GM18909 (cell line): Measurements from ENCODE around the gene KRT3.

ENCODE experiments used
- ATAC-seq: cut with Tn5 transposase; IDR thresholded peaks from one replicate; pipeline ENCODE4 v1.9.1; 2021; ENCODE audit warnings: mild to moderate bottlenecking; ENCODE audit not compliant: unreplicated experiment, poor library complexity

KRT3 gene

DNA sequence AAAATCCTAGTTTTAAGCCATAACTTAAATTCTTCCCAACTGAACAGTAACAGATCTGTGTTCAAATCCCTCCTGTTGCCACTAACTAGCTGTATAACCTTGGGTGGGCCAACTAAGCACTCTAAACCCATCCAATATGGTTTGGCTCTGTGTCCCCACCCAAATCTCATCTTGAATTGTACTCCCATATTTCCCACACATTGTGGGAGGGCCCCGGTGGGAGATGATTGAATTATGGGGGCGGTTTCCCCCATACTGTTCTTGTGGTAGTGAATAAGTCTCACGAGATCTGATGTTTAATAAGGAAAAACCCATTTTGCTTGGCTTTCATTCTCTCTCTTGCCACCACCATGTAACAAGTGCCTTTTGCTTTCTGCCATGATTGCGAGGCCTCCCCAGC lies 19.2 kb upstream of the KRT3 start:
- ATAC-seq, result no peak

DNA sequence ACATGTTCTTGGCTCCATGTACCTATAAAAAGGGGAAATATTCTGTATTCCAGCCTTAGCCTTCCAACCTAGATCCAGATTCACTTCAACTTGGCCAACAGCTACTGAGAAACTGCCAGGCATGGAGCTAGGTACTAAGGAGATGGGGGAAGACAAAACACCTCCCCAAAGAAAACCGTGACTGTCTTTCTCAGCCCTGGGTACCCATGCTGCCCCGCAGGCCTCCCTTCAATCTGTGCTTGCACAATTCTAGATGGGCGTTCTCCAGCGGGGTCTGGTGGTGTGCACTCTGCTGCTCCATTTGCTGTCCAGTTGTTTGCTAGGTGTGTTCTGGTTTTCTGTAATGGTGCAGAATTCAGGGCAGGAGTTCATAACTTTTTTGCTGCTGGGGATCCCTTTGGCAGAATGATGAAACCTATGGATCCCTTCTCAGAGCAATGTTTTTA lies 18.8 kb upstream of the KRT3 start:
- no peak for ATAC-seq

DNA sequence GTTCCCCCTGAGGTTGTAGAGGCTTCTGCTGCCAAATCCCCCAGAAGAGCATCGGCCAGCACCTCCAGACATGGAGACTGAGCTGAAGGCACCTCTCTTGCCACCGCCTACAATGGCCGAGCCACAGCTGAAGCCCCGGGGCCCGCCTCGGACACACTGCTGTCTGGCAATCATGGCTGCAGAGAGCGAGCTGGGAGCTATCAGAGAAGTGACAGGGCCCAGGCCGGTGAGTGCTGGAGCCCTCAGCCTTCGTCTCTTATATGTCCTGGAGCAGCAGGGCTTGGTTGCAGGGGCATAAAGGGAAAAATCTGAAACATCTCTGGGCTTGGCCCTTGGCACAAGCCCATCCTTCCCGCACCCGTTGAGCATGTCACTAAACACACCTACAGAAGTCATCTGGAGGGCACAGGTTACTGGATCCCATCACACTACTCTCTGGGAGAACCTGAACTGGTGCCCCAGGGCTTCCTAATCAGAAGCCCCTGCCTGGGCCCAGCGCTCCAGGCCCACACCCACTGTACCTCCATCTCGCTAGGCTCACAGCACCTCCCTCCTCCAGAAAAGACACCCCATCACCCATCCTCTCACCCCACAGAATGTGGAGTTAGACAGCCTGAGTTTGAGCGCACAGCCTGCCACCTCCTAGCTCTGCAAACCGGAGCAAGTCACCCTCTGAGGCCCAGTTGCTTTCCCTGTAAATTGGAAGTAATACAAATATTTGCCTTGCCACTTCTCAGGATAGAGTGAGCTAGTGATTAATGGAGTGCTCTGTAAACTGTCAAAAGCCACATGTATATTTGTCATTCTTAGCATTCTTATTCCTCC lies 18.2 kb upstream of the KRT3 start, which contains the start of gene KRT4:
KRT4 (minus strand) TSS at position 232 of the 825 bp plus-strand sequence; CDS start at position 174, 58 bp downstream.
- ATAC-seq, result no peak

DNA sequence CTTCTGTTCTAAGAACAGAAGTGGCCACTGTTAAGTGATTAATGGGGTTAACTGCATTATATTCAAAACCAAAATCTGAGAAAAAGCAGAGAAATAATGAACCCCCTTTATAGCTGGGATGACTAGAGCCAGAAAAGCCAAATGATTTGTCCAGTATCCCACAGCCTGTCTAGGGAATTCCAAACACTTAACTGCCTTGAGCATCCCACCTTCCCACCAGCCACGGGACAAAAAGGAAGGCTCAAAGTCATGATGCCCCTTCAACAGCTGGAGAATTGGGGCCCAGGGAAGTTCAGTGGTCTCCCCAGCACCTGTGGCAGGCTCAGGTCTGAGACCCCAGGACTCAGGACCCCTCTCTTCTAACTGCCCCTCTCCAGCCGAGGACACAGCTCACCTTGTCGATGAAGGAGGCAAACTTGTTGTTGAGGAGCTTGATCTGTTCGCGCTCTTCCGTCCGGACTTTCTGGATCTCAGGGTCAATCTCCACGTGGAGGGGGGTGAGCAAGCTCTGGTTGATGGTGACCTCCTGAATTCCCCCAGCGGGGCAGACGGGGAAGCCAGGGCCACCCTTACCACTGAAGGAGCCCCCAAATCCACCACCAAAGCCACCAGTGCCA lies 17.4 kb upstream of the KRT3 start:
- ATAC-seq, result no peak

DNA sequence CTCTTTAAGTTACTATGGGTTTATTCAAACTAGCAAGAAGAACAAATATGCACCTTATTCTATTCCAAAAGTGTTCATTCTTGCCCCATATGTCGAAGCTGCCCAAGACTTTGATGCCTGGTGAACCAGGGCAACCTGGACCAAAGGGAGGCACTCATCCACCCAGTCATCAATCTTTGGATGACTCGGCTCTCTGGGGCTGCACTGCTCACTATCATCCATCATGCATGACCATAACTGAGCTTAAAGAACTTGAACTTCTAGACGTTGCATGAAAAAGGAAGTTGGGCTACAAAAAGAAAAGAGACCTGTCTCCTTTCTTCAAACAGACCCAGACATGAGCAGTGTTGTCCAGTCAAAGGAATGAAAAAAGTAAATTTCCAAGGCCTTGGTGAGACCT lies 16.8 kb upstream of the KRT3 start:
- ATAC-seq, result no peak

DNA sequence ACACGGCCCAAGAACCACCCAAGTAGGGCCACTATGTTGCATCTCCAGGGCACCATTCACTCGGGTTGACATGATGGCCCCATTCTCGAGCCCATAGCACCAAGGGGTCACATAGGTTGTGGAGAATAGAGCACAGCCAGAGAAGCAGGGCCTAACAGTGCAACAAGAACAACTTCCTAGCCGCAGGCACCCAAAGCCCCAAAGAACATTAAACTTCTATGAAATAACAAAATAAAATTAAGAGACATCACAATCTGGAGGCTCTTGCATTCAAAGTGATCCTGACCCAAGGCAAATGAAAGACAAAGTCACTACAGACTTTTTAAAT lies 16.1 kb upstream of the KRT3 start:
- no peak for ATAC-seq

DNA sequence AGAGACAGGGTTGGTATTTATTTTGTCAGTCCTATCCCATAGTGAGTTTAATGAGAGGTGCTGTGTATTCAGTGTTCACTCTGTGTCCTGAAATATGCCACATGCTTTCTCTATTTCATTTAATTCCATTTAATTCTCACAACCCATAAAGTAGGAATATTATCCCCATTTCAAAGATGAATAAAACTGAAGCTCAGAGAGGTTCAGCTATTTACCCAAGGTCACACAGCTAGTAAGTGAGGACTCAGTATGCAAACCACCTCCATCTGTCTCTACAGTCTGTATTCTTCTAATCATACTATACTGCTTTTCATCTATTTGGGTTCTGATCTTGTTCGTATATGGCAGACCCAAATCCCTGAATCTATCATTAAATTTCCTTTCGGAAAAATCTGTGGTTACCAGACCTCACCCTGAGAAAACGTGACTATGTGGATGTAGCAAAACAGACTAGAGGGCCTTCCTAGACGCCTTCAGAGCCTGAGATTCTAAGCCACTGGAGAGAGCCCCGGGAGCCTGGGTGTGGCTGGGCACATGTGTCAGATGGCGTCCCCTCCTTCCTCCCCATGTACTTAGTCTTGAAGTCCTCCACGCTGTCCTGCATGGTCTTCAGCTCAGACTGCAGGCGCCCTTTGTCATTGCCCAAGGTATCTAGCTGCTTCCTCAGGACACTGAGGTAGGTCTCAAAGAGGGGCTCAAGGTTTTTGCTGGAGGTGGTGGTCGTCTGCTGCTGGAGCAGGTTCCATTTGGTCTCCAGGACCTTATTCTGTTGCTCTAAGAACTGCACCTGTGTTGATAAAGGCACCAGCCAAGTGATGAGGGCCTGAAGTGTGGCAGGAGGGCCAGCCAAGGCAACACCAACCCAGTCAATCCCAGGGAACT lies 15.5 kb upstream of the KRT3 start:
- no peak for ATAC-seq

DNA sequence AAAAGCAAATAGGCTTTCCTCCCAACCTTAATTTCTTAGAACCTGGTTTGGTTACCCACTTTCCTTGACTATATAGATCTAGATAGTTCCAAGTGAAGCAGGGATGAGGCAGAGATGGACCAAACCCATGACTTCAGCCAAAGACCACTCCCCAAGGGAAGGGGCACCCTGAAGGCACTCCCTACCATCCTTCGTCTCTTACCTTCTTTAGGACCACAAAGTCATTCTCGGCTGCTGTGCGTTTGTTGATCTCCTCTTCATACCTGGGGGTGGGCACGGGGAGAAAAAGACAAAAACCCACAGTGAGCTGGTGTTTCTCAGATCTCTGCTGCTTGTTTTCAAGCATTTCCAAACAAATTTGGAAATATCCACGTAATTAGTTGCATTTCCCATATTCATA lies 14.6 kb upstream of the KRT3 start:
- no peak for ATAC-seq

DNA sequence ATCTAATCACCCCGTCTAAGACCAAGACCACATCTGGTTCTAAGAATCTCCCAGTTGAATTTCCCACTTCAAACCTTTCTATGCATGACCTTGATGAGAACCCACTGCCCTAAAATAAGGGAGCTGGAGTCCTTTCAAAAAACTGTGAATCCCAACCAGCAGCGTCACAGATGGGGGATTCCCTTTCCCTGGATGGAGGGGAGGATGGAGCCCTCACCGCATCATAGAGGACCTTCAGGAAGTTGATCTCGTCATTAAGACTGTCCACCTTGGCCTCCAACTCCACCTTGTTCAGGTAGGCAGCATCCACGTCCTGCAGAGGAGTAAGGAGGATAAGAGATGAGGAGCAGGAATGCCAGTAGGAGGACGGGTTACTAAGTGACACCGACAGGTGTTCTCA lies 13.2 kb upstream of the KRT3 start:
- ATAC-seq, result no peak

DNA sequence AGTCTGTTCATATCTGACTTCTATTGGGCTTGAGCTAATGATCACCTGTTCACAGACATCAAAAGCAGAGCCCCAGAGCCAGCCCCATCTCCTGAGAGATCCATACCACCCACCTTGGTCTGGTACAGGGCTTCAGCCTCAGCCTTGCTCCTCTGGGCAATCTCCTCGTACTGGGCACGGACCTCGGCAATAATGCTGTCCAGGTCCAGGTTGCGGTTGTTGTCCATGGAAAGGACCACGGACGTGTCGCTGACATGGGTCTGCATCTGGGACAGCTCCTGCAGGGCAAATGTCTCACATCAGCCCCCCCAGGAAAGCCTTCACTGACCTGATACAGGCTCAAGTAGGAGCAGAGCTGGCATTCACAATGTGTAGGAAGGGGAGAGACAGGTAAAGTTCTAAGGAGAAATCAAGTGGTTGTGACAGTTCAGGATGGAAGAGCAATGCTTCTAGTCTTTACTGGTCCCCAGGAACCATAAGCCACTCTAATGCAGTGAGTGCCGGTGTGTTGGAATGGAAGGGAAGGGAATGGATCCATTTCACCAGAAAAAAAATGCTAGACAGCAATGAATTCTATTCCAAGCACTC lies 12.8 kb upstream of the KRT3 start:
- no peak for ATAC-seq

DNA sequence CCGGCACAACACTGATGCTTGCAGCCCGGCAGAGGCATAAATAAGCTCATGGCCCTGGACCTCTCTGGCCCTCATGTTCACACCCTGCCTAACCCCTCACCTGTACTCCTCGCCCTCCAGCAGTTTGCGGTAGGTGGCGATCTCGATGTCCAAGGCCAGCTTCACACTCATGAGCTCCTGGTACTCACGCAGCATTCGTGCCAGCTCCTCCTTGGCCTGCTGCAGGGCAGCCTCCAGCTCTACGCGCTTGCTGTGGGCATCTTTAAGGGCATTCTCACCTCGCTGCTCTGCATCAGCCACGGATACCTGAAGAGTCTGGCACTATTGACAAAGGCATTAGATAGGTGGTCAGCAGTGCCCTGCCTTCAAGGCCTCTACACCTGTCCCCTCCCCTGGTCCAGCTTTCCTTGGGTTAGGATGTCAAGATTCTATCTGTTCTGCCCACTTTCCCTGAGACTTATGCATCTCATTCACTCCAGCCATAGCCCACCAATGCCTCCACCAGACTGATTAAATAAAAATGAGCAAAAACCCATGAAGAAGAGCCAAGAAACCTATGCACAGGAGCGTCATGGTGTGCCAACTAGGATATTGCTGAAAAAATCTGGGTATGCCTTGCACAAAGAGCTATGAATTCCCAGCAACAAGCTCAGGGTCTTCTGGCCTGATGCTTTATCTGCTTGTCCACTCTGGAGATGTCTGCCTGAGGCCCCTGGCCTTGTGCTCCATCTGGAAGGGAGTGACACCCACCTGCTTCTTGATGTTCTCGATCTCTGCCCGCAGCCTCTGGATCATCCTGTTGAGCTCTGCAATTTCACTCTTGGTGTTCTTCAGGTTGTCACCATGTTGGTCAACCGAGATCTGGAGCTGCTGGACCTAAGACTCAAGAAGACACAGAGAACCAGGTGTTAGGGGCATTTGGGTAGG lies 11.9 kb upstream of the KRT3 start:
- no peak for ATAC-seq

DNA sequence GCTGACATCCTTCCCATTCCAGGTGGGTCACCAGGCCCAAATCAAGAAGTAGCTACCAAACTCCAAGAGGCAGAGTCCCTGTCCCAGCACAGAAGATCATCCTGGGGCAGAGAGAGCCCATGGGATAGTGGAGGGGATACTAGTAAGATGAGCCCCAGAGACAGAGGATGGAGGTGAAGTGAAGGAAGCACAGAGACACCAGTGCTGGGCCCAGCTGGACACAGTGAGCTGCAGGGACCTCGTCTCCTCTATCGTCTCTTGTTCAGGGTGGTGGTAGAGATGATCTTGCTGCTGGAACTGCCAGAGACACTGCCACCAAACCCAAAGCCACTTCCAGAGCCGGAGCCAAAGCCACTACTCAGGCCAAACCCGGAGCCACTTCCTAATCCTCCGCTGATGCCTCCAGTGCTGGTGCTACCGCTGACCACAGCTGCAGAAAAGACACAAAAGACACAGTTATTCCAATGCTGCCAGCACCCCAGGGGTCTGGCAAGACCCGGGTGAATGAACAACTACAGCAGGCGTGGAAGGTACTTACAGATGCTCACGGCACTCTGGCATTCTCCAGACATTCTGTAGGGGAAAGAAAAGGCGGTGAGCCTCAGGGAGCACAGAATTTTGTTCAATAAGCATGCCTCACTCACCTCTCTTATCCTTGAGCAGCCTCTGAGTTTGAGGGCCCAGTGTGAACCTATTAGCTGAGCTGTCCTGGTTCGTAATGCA lies 11.1 kb upstream of the KRT3 start:
- ATAC-seq, result no peak

DNA sequence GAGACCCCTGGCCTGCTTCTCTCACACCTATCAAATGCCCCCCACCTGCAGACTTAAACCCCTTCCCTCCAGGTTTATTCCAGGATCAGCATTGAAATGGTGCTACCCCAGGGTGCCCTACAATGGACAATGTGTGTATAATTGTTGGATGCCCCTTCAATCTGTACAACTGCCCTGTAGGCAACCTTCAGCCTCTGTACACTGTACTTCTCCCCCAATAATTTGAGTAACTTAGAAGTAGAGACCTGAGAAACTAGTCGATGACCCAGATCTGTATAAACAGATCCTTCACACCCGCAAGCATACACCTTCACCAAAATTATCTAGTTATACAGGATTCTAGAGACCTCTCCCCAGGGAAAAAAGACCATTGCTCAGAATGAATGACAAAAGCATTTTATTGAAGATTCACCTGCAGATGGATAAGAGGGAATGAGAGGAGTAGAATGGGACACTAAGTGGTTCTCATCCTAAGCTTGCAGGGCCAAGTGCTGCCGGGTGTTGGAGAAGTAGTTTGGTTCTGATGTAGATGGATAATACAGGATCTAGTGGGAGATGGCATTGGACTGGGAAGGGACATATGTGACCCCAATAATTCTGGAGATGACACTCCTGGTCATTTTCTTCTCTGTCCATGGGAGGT lies 10.4 kb upstream of the KRT3 start:
- ATAC-seq, result no peak

DNA sequence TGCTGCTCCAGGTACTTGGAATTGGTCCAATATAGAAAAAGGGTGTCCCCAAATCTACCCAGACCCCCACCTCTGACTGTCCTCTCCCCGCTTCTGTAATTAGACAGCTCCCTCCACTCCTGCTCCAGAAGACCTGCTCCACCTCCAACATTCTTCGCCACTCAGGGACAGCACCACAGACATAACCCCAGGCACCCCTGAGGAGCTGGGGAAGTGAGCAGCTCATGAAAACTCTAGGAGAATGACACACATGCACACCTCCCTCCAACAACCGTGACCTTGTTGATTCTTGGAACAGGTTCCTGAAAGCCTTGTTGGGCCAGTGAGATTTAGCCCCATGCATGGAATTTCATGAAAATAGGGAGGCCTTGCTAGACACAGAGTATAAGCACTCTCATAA lies 9.8 kb upstream of the KRT3 start:
- no peak for ATAC-seq

DNA sequence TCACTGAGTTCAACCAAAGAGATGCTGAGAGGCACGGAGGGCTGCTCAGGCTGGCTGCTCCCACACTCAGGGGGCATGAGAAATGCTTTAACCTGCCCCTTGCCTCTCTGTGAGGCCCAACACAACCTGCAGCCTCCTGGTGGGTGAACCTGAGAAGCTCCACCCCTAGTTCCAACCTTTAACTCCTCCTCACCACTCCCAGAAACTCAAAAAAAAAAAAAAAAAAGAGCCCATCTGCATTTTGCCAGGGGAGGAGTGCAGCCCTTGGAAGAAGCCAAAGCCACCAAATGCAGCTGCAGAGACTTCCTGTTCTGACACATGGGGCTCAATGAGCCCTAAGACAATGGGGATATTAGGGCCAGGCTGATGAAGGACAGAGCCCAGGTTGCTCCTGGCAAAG lies 9.1 kb upstream of the KRT3 start:
- ATAC-seq, result no peak

DNA sequence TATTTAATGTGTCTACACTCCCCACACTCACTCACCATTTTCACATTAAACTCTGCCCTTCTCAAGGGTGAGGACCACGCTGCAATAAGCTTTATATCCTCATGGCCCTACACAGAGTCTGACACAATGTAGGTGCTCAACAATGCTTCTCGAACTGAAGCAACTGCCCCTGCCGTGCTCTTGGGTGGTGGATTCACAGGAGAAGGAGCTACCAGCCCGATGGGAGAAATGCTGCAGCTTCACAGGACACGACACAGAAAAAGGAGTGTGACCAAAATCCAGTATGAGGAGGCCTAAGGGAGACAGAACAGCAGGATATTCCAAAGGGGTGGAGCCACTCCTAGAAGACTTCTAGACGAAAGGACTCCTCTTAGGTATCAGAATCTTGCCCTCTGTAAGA lies 6.5 kb upstream of the KRT3 start:
- no peak for ATAC-seq

DNA sequence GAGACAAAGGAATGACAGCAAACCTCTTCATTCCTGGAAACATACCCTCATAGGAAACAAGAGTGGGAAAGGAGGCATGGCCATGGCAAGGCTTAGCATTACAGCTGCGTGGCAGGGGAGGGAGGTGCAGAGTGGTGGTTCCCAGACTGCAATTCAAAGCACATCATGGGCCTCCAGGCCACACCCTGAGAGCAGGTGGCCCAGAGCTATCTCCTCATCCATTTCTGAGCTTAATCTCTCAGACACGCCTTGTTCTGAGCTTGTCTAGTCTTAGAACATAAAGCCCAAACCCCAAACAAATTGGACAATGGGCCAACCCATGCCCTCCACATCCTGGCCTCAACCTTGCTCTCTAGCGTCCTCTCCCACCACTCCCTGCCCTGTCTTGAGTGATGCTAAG lies 5.9 kb upstream of the KRT3 start:
- ATAC-seq, result no peak

DNA sequence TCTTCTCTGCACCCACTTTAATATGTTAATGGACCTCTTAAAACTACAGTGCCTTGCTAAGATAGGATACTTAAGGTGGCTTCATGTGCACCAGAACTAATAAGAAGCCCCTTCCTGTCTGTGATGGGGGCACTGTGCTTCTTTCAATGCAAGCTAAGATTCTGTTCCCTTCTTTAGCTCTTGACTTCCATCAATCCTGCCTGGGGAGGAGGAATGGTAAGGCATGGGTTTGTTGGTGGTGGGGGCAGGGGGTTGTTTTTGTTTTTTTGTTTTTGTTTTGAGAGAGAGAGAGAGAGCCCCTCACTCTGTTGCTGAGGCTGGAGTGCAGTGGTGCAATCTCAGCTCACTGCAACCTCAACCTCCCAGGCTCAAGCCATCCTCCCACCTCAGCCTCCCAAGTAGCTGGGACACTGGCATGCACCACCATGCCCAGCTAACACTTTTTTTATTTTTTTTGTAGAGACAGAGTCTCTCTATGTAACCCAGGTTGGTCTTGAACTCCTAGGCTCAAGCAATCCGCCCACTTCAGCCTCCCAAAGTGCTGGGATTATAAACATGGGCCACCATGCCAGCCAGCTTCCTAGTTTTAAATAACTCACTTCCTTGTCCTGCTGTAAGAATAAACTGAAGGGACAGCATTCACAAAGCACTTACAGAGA lies 4.5 kb upstream of the KRT3 start:
- no peak for ATAC-seq
